HL-60/S4 treated with retinoic acid at 250 ng/mL for 4 days and 3 days (cell line): Measurements from ENCODE around the gene NCOA4.
"Not testable (repeated sequence)": the region's sequence is repeated elsewhere in the genome, so short reads cannot be mapped to it uniquely, and the experiment has no call there.

Source experiments
- in situ Hi-C: fragments of 300-500 bp; cut with MboI; formaldehyde crosslinking; loops from 2 replicates; pipeline ENCODE4 v1.7.0; 2022; ENCODE audit warnings: low sequenced_read_pairs

NCOA4 gene

DNA sequence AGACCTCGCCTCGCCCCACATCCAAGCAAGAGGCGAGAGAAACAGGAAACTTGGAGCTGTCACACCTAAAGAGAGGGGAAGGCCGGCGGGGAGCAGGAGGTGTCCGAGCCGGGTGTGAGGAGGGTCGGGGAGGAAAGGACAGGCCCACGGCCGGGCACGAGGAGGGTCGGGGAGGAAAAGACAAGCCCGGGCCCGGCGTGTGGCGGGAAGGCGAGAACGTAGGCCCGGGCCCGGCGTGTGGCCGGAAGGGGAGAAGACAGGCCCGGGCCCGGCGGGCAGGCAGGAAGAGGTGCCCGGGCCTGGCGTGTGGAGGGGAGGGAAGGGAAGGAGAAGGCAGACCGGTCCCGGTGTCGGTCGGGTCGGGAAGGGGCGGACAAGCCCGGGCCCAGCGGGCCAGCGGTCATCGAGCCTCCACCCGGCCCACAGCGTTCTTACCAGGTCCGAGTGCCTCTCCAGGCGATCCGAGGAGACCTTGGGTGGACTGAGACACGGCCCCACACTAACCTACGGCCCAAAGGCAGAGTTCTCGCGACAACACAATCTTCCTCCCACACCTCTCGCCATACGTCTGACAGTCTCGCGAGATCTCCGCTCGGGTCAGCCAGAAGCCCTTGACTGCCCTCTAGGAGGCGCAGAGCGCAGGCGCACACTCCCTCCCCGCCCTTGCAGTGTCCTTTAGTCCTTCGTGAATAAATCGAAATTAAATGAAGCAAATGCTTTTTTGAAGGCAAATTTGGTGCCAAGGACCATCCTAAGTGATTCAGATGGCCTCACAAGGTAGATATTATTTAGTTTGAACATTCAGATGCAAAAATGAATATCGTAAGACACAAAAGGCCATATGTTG lies at the start of gene NCOA4:
TSS of gene NCOA4 (minus strand) at position 533 of the 847 bp plus-strand sequence. CDS start 13,943 bp downstream, outside the sequence.
- in situ Hi-C loops = no loop called here

DNA sequence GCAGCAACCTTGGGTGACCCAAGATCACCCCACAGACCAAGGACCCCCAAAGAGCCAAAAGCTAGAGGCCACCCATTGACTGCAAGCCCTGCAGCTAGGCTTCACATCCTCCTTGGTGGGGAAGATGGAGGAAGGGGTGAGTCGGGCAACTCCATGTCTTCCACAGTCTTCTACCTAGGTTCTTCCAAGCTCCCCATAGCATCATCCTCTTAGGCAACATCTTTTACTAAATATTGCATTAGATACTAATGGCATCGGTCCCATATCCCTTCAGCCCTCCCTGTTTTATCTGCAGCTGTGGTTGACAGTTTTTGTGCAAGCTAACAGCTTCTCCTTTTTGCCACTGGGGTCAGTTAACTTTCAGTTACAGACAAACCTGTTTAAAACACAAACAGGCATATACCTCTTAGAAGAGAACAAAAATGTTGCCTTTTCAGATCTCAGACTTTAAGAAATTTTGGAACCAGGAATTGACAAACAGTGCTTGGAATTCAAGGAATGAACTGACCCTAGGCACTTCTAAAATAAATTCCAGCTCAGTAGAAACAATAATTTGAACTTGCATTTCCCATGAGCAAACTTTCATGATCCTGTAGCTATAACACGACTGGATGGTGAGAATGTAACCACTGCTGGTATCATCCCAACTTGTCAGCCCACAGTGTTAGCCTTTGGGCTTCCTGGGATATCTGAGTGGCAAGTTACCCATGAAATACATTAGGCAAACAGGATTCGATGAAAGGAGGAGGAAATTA lies 49.6 kb upstream of the NCOA4 start:
- in situ Hi-C loops = no loop called here

DNA sequence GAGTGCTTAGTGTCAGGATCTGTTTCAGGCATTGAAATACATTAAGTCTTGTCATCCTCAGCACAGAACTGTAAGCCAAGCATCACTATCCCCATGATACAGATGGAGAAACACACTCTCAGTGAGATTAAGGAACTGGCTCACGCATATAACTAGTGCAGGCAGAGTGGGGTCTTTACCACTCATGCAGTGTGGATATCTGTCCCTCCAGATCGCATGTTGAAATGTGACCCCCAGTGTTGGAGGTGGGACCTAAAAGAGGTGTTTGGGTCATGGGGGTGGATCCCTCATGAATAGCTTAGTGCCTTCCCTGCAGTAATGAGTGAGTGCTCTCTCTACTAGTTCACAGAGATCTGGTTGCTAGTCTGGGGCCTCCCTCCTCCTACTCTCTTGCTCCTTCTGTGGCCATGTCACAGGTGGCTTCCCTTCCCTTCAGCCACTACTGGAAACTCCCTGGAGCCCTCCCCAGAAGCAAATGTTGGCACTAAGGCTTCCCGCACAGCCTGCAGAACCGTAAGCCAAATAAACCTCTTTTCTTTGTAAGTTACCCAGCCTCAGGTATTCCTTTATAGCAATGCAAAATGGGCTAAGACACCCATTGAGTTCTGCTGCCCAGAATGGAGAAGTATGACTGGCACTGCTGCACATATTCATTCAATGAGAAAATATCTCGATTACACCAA lies 47.4 kb upstream of the NCOA4 start:
- in situ Hi-C loops = no loop called here

DNA sequence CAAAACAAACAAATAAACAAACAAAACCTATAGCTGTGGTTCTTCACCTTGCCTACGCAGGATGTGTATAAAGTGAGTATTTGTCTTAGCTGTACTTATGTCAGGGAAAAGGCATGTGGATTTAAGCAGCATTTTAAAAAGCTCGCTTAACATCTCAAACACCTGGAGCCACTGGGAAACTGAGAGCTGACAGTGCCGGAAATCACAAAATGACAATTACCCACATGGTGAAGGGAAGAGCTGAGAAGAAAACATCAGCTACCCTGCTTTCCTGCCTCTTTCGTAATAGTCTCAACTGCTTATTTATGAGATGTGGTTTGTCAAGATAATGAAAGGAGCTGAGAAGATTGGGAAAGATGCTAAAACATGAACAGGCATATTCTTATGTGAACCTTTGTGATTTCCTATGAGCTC lies 46.7 kb upstream of the NCOA4 start:
- in situ Hi-C loops = no loop called here

DNA sequence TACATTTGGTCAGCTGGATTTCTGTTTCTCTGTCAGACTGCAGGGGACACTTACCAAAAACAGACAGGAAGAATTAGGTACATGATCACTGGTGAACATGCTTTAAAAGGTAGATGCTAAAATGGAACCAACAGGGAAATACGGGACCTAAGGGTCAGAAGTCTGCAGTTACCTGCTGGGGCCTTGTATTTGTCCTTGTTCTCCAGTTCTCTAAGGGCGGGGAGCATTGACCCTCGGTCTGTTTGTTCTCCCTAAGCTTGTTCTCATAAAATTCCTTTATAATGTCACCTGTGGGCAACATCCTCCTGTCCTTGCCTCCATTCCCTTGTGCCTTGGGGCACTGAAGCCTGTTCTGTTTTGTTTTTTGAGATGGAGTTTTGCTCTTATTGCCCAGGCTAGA lies 45.4 kb upstream of the NCOA4 start:
- in situ Hi-C loops = no loop called here

DNA sequence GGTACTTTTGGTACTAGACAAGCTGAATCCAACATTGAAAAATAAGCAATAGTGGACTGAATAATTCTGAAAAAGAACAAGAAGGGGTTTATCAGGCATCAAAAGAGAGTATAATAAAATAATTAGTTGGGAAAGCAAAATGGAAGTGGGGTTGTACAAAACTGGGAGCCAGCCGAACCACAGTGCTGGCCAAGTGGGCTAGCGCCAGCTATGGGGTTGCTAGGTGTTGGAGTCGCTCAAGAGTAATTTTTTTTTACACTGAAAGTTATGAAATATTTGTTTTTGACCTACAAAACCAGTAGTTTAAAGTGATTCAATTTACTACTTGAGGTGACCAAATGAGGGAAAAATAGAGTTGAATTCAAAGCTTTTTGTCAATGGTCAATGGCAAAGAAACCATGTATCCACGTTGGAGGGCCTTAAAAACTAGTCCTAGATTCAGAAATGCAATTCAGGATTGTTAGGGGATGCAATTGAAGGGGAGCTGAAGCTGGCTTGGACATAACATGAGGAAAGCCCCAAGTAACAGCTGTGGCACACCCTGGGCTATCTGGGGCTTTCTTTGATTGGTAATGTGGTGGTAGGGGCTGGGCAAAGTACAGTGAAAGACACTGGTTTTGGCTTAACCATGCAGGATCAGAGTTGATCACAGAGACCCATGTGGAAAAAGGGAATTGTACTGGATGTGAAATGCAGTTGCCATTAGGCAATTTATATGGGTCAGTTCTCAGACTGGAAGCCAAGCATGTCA lies 43.9 kb upstream of the NCOA4 start:
- in situ Hi-C loops = no loop called here

DNA sequence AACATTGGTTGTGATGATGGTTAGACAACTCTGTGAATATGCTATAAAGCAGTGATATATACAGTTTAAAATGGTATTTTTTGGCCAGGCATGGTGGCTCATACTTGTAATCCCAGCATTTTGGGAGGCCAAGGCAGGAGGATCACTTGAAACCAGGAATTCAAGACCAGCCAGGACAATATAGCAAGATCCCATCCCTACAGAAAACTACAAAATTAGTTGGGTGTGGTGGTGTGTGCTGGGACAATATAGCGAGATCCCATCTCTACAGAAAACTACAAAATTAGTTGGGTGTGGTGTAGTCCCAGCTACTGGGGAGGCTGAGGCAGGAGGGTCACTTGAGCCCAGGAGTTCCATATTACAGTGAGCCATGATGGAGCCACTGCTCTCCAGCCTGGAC lies 43.1 kb upstream of the NCOA4 start:
- in situ Hi-C loops = no loop called here

DNA sequence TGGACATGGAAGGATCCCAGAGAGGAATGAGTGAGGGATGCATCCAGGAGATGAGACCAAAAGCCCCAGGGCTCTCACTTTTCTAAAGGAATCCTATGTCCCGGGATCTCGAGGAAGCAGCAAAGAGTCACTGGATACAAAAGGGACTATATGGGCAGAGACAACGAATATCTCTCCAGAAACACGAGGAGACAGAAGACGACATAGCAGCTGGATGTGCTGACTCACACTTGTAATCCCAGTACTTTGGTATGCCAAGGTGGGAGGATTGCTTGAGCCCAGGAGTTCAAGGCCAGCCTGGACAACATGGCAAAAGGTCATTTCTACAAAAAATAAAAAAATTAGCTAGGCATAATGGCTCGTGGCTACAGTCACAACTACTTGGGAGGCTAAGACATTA lies 40.3 kb upstream of the NCOA4 start:
- in situ Hi-C loops = no loop called here

DNA sequence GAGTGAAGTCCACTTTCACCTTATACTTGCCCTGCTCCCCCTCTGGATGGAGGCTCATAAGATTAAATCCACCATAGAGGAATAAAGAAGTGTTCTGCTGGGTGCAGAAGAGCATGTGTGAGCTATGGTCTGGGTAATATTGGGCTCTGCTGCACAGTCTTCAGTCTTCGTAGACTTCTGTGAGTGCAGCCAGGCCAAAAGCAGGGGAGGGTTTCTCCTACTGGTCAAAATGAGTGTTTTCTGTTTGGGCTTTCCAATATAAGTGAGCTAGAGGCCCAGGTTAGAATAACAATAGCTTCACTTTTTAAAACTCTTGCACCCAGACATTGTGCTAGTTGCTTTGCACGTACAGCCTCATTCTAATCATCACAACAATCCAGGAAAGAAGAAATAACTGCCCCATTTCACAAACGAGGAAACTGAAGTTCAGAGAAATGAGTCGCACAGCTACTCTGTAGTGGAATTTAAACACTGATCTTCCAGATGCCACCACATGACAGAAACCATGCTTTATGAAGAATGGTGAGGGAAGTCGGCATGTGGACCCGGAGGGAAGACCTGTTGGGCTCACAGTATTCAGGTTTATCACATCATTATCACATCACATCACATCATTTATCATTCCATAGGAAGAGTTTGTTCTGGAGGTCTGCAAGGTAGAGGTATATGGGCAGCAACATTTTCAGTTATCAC lies 39.5 kb upstream of the NCOA4 start:
- in situ Hi-C loops = no loop called here

DNA sequence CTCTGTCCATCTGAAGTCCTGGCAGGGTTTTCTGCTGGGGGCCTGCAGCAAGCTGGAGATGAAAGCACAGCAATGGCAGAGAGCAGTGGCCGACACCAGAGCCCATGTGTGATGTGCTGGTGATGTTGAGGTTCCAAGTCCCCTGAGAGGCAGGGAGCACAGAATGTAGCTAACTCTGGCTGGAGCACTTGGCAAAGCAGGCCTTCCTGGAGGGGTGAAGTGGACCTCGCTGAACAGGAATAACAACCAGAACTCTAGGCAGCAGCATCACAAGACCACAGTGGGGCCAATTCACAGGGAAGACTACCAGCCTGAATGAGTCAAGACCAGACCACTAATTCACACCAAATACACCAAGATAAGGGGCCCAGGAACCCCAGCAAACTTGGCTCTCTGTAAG lies 38.5 kb upstream of the NCOA4 start:
- in situ Hi-C loops = no loop called here

DNA sequence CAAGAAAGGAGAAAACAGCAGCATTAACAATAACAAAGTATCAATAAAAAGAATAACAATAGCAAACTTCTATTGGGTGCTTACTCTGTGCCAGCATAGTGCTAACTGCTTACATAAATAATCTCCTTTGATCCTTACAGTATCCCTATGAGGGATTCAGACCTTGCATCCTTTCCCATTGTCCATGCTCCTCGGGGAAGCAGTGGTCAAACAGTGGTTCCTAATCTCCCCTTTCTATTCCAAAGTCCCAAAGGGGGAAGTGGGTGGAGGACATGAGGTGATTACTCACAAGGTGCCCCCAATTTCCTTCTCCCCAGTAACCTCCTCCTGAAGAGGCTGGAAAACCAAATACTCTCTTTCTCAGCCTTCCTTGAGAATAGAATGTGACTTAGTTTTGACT lies 37.7 kb upstream of the NCOA4 start:
- in situ Hi-C loops = no loop called here

DNA sequence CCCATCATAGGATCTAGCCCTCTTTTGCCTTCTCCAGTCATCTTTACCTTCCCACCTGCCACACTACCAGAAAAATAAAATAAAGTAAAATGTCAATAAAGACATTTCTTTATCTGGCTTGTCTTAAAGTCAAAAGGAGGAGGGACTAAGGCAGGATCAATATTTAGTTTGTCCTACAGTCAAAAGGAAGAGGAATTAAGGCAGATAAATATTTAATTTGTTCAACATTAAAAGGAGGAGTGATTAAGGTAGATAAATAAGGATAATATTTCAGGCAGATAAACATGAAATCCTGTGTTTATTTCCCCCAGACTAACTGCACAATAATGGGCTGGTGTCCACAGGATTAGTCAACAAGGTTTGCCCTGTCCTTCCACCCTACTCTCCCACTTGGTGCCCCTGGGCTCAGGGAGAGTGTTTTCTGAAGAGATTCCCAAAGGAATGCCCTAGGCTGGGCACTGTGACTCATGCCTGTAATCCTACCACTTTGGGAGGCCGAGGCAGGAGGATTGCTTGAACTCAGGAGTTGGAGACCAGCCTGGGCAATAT lies 33.9 kb upstream of the NCOA4 start:
- in situ Hi-C loops = no loop called here

DNA sequence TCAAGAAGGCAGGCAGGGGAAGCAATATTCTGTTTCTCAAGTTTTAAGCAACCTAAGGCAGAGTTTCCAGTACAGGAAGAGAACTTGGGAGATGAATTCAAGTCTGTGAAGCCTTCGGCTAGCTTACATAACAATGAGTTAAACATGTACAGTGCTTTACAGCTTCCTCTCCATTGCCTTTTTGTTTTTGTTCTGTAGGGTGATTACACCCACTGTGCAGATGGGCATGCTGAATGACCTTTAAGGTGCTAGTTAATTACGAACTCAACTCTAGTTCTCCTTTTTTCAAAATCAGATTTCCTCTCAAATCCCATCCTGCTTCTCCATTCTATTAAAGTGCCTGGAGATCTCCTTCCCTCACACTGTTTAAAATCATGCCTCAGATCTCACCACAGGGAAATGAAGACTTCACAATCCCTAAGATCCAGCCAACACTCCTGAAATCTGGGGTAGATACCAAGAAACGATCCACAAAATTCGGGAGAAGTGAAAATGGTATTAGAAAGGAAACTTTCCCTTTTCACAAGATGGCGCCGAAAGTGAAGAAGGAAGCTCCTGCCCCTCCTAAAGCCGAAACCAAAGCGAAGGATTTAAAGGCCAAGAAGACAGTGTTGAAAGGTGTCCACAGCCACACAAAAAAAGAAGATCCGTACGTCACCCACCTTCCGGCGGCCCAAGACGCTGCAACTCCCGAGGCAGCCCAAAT lies 32.5 kb upstream of the NCOA4 start:
- in situ Hi-C loops = no loop called here

DNA sequence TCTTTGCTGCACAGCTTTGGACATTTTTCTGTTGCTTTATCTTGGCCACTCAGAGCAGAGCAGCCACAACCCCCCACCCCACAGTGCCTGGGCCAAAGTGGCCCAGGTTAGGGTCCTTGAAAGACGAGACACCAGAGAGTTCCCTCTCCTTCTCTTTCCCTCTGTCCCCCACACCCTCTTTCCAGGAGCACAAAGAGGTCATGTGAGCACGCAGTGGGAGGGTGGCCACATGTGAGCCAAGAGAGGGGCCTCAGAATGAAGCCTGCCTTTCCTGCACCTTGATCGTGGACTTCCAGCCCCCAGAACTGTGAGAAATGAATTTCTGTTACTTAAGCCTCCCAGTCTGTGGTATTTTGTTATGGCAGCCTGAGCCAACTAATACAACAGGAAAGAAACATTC lies 30.3 kb upstream of the NCOA4 start:
- in situ Hi-C loops = no loop called here

DNA sequence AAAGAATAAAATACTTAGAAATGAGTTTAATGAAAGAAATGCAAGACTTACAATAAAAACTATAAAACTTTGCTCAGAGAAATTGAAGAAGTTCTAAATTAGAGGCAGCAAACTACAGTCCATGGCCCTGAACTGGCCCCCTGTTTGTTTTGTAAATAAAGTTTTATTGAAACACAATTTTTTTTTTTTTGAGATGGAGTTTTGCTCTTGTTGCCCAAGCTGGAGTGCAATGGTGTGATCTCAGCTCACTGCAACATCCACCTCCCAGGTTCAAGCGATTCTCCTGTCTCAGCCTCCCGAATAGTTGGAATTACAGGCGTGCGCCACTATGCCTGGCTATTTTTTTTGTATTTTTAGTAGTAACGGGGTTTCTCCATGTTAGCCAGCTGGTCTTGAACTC lies 27.5 kb upstream of the NCOA4 start:
- in situ Hi-C loops = not testable (repeated sequence)

DNA sequence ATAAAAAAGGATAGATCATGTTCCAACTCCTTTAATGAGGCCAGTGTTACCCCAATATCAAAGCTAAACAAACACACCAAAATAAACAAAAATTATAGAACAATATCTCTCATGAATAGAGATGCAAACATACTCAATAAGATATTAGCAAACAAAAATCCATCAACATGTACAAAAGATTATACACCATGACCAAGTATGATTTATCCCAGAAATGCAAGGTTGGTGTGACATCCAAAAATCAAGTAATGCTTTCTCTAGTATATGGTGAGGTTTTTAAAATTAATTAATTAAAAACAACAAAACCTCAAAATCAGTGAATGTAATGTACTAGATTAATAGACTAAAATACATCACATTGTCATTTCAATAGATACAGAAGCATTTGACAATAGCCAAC lies 26.6 kb upstream of the NCOA4 start:
- in situ Hi-C loops = no loop called here

DNA sequence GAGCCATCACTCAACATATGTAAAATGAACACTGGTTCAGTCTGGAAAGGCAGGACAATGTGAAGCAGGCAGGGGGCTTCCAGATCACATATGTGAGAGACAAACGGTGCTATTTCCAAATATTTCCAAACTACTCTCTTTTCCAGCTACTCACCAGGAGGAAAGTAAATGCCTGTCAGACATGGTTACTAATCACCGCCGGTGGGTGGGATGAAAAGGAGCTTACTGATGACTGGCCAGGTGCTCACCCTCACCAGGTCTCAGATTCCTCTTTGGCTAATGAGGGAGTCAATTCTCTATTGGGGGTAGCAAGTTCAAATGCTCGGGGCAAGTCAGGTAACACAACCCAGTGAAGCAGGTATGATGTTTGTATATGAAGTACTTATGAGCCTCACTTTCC lies 25.3 kb upstream of the NCOA4 start:
- in situ Hi-C loops = no loop called here

DNA sequence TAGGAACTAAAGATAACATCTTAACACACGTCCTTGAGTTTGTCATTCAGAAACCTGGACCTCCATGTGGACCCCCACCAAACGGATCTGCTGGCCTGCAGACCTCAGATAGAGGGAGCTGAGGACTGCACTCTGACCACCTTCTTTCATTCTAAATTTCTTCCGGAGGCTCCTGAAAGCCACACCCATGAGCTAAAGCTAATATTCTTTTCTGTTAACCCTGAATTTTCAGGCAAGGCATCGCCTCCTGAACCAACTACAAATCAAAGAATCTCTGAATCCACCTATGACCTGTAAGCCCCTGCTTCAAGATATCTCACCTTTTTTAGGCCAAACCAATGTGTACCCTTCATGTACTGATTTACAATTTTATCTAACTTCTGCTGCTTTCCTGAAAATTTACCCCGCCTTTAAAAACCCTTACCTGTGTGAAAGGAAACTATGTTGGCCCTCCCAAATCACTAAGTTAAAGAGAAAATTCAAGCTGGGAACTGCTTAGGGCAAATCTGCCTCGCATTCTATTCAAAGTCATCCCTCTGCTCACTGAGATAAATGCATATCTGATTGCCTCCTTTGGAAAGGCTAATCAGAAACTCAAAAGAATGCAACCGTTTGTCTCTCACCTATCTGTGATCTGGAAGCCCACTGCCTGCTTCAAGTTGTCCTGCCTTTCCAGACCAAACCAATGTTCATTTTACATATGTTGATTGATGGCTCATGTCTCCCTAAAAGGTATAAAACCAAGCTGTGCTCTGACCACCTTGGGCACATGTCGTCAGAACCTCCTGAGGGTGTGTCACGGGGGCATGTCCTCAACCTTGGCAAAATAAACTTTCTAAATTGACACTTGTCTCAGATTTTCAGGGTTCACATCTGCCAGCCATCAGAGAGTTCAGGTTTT lies 23.4 kb upstream of the NCOA4 start:
- in situ Hi-C loops = no loop called here
